GM18507 (cell line): Measurements from ENCODE around the gene APP.

Source experiments
- DNase-seq: peaks from one replicate; pipeline ENCODE4 v3.0.0; 2011; ENCODE audit warnings: low read depth; ENCODE audit not compliant: insufficient read length; ENCODE audit errors: extremely low spot score
- FAIRE-seq: peaks from 2 replicates; lab custom pipeline; 2011; peaks lifted over from hg19 to GRCh38; lab: Jason Lieb, UNC

The APP gene

DNA sequence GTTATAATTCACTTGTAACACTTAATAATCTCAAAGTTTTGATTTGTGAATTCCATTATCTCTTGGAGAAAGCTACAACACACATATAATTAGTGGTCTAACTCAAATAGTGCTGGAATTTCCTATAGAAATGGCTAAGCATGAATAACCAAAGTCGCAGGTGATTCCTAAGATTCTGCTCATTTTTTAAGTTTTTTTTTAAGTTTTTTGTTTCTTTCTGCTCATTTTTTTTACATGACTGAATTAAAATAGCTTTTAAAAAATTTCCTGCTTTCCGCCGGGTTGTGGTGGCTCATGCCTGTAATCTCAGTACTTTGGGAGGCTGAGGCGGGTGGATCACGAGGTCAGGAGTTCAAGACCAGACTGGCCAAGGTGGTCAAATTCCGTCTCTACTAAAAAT lies 90.4 kb downstream of the APP start:
- DNase-seq (no peak), FAIRE-seq (no peak)

DNA sequence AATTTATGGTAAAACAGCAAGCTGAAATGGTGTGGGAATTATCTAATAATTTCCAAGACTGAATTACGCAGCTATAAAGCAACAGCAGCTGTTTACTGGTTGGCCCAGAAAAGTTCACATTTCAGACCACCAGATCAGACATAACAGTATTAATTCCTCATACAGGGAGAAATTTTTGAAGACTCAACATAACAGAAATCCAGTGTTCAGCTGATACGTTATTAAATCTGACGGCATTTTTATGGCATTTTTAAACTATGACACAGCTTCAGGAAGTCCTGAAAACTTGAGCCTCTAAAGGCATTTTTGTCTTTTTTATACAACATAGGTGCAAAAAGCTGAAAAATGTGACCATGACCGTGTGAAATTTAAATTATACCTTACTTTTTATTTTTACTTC lies 91.2 kb downstream of the APP start:
- FAIRE-seq (no peak), DNase-seq (no peak)

DNA sequence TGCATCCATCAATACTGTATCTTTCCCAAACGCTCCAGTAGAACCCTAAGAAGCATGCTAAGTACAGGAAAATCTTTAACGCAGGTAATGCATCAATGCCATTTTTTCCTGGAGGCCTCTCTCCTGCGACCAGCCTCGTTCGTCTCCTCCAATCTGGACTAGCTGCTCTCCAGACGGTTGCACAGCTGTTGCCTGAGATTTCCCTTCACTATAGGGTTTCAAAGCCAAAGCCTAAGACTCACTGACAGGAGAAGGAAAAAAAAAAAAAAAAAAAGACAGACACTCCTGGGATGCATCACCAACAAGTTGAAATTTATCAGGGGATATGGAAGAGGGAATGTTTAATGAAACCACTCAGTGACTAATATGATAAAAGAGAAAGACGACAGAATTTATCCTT lies 93.0 kb downstream of the APP start:
- DNase-seq = no peak
- FAIRE-seq = no peak

DNA sequence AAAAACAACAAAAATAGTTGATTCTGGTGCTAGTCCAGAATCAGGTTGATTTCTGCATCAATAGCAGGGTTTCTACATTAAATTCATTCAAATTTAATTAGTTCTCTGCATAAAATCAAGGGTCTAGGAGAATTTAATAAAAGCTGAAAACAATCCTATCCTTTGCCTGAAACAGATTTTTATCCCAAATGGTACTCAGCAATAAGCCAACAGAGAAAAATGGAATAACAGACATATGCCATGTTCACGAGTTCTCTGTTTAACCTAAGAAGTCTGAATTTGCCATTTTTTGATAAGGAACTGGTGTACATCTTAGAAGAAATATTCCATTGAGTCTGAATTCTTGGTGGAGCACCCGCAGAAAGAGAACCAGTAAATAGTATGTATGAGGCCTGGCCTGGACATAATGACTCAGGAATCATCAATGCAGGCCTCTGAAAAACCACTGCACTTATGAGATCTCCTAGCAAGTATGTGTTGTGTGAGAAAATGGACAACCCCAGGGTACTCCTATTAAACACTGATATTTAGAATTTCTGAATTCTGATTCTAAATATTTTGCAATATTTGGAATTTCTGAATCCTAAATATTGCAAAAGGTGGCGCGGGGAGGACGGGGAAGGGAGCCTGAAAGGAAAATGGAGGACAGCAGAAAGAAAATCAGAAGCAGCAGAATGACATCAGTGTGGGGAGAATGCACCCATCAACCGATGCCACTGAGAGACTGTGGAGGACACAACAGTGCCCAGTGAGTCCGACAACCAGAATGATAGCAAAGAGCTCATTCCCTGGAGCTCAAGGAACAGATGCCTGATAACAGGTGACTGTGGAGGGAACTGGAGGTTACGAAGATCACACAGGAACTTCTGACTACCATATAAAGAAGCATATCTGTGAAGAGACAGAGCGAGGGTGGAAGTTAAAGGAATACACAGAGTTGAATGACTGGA lies 97.6 kb downstream of the APP start:
- DNase-seq = no peak
- no peak for FAIRE-seq

DNA sequence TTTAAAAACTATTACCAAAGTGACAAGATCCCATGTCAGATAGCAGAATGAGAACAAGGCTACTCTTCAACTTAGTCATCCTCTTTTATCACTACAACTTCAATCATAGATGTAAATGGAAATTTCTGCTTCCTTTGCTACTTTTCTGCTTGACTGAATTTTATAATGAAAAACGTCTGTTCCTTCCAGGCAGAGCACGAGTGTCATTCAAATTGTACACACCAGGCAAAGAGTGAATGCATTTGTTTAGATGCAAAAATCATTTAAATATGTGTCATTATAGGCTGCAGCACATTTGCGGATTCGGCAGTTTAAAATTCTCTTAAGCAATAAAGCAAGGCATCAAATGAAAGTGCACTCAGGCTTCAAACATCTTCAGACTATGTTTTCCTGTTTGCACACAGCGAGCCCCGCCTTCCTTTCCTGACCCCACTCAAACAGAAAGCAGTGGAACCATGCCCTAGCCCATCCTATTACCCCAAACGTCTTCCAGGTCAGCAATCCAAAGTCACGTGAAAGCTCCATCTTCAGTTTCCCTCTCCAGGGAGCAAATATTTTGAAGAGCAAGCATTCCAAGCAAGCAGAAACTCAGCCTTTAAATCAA lies 99.6 kb downstream of the APP start:
- FAIRE-seq (peak; percentile 39), DNase-seq (no peak)

DNA sequence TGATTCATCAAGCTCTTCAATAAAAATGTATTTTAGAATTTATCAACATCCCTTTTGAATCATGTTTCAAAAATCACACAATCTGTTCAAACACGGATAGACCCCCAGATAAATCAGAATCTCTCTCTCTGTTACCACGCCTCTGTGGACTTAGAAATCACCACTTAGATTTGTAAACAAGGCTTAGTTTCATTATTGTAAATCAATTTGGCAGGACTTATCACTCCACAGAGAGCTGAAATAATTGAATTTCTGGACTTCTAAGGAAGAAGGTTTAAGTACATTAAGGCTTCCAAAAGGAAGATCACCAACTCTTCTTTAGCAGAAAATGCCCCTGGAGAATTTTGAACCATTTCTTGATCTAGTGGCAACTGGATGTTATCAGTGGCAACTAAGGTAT lies 100.4 kb downstream of the APP start:
- FAIRE-seq = no peak

DNA sequence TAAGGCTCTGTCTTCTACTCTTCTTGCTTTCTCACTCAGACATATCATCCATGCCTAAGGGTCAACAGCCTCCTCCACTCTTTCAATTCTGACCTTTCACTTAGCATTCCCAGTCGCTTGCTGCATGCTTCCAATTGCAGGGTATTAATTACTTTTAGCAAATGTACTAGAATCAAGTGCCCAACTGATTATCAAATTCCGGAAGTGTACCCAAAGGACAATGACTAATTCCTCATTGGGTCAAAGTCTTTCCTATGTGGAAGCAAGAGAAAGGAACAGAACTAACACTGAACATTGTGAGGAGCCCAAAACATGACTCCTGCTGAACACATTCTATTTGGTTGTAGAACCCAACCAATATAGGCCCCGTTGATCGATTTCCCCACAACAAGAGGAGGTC lies 101.8 kb downstream of the APP start:
- FAIRE-seq (no peak), DNase-seq (no peak)

More for the DNA sequence above, 100.4 kb downstream of the APP start:
- no peak for DNase-seq

DNA sequence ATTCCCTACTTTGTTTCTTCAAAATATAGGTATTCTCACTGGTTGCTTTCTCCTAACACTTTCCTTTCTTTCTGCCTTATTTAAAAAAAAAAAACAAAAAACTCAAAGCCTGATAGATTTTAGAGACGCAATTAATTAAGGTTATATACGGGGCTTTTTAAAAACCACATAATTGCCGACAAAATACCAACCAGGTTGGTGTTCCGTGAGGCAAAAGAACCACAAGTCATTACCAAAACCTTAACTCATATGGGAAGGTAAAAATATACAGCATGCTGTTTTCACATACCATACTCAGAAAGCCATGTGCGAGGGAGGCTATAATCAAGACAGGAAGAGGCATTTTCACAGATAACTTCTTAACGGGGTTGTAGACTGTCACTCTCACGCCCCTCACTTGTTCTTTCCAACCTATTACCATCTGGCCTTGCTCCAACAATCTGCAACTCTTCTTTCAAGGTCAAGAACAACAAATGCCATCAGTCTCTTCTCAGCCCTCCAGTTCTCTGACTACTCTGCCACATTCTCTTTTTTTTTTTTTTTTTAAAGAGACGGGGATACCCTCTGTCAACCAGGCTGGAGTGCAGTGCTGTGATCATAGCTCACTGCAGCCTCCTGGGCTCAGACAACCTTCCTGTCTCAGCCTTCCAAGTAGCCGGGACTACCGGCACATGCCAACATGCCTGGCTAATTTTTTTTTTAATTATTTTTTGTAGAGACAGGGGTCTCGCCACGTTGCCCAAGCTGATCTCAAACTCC lies 102.6 kb downstream of the APP start:
- FAIRE-seq = no peak
- no peak for DNase-seq

DNA sequence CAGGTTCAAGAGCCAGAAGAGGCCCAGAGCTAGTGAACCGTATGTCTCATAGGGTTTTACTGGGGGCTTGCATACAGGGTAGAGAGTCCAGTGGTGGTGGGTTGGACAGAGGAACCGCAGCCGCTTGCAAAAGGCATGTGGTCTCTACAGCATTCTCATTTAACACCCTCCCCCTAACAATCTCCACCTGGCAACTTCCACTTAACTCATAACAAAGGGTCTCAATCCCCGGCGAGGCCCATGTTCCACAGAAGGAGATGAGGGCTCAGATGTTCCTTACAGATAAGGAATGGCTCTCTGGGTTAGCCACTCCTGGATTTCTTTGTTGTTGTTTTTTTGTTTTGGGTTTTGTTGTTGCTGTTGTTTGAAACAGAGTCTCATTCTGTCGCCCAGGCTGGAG lies 106.1 kb downstream of the APP start:
- DNase-seq = no peak
- FAIRE-seq = no peak

DNA sequence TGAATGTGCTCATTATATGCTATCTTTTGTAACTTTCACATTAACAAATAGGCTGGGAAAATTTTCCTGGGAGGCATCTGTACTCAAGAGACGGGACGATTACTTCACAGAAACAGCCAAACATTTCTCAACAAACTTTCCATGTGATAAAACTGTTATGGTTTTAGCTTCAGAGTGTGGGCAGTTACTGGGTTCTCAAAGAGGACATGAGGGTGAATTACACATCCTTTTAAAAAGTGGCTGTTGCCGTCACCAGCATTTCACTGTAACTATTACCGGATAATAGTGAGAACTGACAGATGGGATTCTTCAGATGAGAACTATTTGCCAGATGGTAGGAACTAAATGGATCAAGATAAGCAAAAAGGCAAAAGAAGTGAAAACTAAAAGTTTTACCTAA lies 109.1 kb downstream of the APP start:
- no peak for DNase-seq
- no peak for FAIRE-seq

DNA sequence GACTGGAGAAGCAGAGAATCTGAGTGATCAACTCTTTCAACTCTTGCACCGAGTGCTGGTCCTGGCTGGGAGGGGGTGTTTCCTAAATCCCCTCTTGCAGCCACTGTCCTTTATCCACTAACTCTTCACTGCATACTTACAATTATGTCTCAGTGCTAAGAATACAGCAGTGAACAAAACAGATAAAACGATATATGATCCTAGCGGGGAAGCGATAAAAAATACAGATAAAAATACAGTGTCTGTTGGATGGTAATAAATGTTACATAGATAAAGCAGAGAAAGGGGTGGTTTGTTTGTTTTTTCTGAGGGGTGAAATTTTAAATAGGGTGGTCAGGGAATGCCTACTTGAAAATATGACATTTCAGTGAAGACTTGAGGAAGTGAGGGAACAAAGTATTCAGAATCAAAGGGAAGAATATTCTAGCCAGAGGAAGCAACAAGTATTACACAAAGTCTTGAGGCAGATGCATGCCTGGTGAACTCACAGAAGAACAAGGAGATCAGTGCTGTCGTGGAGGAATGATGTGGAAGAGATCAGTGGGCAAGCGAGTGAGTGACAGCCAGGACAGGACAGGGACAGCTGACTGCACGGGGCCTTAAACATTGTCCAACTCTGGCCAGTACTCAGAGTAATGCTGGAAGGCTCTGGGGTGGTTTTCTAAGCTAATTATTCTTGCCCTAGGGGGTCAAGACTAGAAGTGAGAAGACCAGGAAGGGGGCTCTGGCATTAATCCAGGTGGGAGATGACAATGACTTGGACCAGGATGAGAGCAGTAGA lies 110.0 kb downstream of the APP start:
- no peak for DNase-seq
- no peak for FAIRE-seq

DNA sequence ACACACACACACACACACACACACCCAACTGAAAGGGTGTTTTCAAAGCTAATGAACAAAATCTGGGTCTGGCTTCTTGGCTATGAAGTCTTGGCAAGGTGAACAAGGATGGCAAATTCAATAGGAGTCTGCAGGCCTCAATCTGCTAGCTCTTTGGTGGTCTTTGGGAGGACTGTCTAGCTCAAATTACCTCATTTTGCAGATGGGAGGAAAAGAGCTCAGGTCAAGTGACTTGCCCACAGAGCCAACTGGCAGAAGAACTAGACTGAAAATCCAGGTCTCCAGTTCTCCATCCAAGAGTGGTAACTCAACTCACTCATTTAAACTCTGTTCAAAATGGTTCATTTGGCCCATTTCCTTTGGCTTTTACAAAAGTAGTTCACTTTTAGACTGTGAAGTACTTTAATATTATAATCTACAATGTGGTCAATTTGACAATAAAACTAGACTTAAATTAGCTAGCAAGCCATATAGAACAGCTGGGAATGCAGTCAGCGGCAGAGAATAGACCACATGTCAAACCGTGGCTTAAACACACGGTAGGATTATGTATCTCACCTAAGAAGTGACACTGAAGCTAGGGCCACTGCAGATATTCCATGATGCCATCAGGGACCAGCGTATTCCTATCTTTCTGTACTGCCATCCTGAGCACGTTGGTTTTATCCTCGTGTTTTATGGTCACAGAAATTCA lies 112.9 kb downstream of the APP start:
- FAIRE-seq (no peak), DNase-seq (no peak)

DNA sequence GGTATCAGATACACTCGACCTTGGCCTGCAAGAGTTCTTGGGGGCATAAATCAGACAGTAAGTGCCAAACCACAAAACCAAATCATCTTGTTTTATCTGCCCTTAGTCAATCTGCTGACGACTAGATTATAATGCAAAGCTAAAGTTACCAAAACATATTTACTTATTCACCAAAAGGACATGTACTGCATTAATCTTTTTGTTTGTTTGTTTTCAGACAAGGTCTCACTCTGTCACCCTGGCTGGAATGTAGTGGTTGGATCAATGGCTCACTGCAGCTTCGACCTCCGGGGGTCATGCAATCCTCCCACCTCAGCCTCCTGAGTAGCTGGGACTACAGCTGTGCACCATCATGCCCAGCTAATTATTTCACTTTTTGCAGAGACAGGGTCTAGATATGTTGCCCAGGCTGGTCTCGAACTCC lies 114.7 kb downstream of the APP start:
- DNase-seq (no peak), FAIRE-seq (no peak)

DNA sequence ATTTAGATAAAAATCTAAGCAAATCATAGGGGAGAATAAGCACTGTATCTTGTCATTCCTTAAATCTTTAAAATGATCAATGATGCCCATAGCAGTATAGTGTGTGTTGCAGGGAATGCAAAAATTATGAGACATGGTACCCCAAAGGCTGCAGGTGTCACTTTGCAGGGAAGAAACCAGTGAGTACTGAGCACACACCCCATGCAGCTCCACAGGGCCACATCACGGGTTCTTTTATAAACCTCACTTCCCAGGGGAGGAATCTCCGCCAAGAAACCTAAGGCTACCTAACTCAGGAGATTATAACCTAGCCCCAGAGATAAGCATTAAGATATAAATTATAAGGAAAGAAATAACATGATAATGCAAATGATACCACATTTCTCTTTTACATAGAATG lies 115.6 kb downstream of the APP start:
- no peak for FAIRE-seq
- DNase-seq = no peak

DNA sequence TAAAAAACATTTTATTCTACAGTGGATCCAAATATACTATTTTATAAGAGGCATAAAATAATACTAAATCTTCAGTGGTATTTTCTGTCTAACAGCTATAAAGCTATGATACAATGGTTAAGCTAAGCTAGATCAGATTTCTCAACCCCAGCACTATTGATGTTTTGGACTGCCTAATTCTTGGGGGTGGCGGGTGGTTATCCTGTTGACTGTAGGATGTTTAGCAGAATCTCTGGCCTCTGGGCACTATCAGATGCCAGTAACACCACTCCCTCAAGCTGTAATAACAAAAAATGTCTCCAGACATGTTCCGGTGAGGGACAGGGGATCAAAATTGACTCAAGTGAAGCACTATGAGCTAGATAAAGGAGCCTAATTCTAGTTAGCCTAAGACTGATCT lies 118.5 kb downstream of the APP start:
- no peak for FAIRE-seq
- no peak for DNase-seq

DNA sequence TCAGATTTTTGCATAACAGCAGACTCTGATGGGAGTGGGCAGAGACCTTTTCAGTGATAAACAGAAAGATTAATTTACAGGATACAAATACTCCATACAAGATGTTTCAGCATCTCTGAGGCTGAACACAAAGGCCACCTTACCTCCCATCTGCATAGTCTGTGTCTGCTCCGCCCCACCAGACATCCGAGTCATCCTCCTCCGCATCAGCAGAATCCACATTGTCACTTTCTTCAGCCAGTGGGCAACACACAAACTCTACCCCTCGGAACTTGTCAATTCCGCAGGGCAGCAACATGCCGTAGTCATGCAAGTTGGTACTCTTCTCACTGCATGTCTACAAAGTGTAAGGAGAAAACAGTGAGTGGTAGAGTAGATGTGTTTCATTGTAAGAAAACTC lies 119.7 kb downstream of the APP start:
- DNase-seq (no peak), FAIRE-seq (no peak)

DNA sequence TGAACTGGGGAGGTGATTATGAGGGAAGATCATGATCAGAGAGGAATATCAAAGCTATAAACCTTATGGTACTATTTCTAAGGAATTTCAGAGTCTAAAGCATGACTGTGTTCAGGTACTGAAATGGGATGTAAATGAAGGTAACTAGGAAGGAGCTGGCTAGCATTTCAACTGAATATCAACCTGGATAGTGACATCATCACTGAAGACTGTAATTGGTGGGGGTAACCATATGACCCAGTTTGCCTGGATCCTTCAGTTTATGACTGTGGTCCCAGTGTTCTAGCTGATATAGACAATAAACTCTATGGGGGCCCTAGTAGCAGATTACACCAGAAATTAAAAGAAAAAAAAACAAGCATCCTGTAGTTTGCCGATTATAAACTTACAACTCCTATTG lies 120.8 kb downstream of the APP start:
- FAIRE-seq (no peak), DNase-seq (no peak)

DNA sequence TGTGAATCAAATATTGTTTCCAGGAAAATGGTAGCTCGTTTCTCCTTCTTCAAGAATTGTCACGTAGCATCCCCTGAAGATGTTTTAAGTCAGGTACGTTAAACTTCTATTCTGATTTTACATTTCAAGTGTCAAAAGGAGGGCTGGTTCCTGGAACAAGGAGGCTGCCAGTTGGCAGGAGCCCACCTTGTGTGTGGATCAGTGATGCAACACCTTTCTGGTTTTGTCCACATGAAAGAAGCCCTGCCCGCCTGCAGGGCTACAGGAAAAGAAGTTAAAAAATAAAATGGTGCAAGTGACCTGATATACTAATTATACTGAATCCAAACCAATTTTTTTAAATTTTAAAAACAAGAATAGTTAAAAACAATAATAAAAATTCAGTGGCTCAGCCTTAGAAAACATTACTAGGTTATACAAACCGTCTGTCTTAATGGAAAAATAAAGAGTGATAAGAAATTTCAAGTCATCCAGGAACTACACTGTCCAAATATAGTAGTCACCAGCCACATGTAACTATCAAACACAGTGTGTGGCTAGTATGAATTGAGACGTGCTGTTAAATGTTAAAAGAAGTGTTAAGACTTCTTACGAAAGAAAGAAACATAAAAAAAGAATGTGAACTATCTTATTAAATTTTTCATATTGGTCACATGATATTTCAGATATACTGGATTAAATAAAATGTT lies 123.1 kb downstream of the APP start:
- FAIRE-seq (no peak), DNase-seq (no peak)

DNA sequence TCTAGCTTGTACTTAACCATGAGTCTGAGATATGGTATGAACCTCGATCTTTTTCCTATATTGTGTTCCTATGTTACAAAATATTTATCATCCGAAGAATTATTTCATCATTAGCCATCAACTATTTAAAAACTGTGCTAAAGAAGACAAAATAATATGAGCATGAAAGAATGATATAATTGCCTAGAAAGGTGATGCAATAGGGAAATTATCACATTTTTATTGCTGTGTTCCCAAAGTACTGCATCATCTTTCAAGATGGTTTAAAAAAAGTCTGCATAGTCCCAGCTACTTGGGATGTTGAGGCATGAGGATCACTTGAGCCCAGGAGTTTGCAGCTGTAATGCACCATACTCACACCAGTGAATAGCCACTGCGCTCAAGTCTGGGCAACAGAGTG lies 126.7 kb downstream of the APP start:
- FAIRE-seq = no peak
- no peak for DNase-seq
